Measurements from ENCODE around the gene SDCCAG8.

Gene SDCCAG8

GRCh38 chr1:243244432-243244841, 11.4 kb upstream of the SDCCAG8 start:
- no peak for DNase-seq (ENCODE audit: low read depth)
- H3K4me3 ChIP-seq (ENCODE audit: control insufficient read depth, low read depth, low read length) = no peak overlapping the region
- no peak for TF ChIP-seq CTCF (IDR thresholded peaks at IDR 0.05; ENCODE audit: control insufficient read depth, insufficient read depth, low read depth, low read length, missing control alignments)

- no peak for DNase-seq (ENCODE audit: low read depth)
- H3K4me3 ChIP-seq (ENCODE audit: control insufficient read depth, low read depth, low read length) = no peak overlapping the region
- TF ChIP-seq CTCF (IDR thresholded peaks at IDR 0.05; ENCODE audit: control insufficient read depth, insufficient read depth, low read depth, low read length, missing control alignments) = no peak
These were observed 8.9 kb upstream of the SDCCAG8 start for GRCh38 chr1:243246916-243247315.

GRCh38 chr1:243247901-243248300, 7.9 kb upstream of the SDCCAG8 start:
- no peak overlapping the region for H3K4me3 ChIP-seq (ENCODE audit: control insufficient read depth, low read depth, low read length)
- no peak for TF ChIP-seq CTCF (IDR thresholded peaks at IDR 0.05; ENCODE audit: control insufficient read depth, insufficient read depth, low read depth, low read length, missing control alignments)
- DNase-seq (ENCODE audit: low read depth) = no peak

- no peak for TF ChIP-seq CTCF (IDR thresholded peaks at IDR 0.05; ENCODE audit: control insufficient read depth, insufficient read depth, low read depth, low read length, missing control alignments)
- H3K4me3 ChIP-seq (ENCODE audit: control insufficient read depth, low read depth, low read length) = no peak overlapping the region
- DNase-seq (ENCODE audit: low read depth) = no peak
These were observed 6.6 kb upstream of the SDCCAG8 start for GRCh38 chr1:243249214-243249613.

- no peak overlapping the region for H3K4me3 ChIP-seq (ENCODE audit: control insufficient read depth, low read depth, low read length)
- no peak for DNase-seq (ENCODE audit: low read depth)
These were observed 5.7 kb upstream of the SDCCAG8 start for GRCh38 chr1:243250102-243250501.

GRCh38 chr1:243251539-243251938, 4.3 kb upstream of the SDCCAG8 start:
- H3K4me3 ChIP-seq (ENCODE audit: control insufficient read depth, low read depth, low read length) = no peak overlapping the region
- TF ChIP-seq CTCF (IDR thresholded peaks at IDR 0.05; ENCODE audit: control insufficient read depth, insufficient read depth, low read depth, low read length, missing control alignments) = no peak
- DNase-seq (ENCODE audit: low read depth) = no peak

More at GRCh38 chr1:243250102-243250501, 5.7 kb upstream of the SDCCAG8 start:
- no peak for TF ChIP-seq CTCF (IDR thresholded peaks at IDR 0.05; ENCODE audit: control insufficient read depth, insufficient read depth, low read depth, low read length, missing control alignments)
